ENCODE measurements around the gene ADAM15.

DNA sequence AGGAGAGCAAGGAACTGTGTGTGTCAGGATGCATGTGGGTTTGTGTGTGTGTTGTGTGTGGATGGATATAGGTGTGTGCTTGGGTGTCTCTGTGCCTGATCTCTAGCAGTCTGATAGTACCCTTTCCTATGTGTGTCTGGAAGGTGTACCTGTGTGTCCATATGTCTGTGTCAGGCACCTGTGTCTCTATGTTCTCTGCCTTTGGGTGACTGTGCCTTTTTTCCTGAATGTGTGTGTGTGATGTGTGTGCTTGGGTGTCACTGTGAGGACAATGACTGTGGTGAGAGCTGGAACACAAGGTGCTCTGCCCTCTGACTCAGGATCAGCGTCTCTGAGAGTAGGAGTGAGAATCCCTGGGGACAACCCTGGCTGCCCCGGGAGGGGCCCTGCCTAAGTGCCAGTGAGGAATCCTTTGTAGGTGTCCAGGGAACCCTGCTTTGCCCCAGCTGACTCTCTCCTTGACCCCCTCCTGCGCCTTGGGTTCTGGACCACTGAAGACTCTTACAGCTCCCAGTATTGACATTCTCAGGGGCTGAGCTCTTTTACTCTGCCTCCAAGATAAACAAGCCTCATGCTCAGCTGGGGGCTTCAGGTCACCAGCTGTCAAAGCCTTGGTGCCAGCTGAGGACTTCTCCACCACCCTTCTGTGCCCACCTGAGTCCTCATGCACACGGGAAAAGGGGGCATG, 26.8 kb downstream of the ADAM15 start:
- TF ChIP-seq, protein P1, sequence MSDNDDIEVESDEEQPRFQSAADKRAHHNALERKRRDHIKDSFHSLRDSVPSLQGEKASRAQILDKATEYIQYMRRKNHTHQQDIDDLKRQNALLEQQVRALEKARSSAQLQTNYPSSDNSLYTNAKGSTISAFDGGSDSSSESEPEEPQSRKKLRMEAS (IDR thresholded peaks at IDR 0.05; ENCODE audit: low read depth, low read length): no peak
- TF ChIP-seq, protein P2, sequence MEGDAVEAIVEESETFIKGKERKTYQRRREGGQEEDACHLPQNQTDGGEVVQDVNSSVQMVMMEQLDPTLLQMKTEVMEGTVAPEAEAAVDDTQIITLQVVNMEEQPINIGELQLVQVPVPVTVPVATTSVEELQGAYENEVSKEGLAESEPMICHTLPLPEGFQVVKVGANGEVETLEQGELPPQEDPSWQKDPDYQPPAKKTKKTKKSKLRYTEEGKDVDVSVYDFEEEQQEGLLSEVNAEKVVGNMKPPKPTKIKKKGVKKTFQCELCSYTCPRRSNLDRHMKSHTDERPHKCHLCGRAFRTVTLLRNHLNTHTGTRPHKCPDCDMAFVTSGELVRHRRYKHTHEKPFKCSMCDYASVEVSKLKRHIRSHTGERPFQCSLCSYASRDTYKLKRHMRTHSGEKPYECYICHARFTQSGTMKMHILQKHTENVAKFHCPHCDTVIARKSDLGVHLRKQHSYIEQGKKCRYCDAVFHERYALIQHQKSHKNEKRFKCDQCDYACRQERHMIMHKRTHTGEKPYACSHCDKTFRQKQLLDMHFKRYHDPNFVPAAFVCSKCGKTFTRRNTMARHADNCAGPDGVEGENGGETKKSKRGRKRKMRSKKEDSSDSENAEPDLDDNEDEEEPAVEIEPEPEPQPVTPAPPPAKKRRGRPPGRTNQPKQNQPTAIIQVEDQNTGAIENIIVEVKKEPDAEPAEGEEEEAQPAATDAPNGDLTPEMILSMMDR (IDR thresholded peaks at IDR 0.05; ENCODE audit: low read depth, low read length): no peak
- TF ChIP-seq POLR2A (IDR thresholded peaks at IDR 0.05; ENCODE audit: extremely low read depth, insufficient read length) (no peak), MYC (IDR thresholded peaks at IDR 0.05; ENCODE audit: low read depth, low read length) (no peak)
